ENCODE measurements around the gene SERINC5.

Gene SERINC5

DNA sequence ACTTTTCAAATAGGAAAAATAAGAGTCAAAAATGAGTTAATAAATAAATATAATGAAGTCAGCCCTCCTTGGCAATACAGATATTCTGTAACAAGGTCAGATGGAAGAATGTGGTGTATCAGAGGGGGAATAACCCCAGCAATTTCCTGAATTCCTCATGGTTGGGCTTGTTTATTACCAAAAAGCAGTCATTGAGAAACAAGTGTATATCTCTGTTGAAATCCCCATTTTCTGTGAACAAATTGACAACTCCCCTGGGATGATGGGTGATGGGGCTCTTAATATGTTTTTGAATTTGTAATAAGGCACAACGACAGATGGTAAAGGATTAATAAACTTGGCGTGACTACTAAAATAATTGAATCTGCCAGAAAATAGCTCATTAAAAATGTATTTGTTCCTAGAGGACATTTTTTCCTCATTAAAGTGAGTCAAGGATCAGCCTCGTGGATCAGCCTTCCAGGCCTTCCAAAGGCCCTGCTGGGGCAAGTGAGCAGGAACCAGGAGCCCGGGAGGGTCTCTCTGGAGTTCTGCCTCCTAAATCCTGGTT lies 186.5 kb downstream of the SERINC5 start:
- Histone ChIP-seq H3K36me3 (no peaks in the 10 kb centered on the region), H3K27ac (peak overlapping the region; percentile 73), H3K27me3 (no peaks in the 10 kb centered on the region), H3K9me3 (no peaks in the 10 kb centered on the region), H3K4me3 (ENCODE audit: low read depth in 1 of 2, low read length in 1 of 2) (no peak overlapping the region), H3K4me1 (ENCODE audit: control insufficient read depth in 1 of 2, insufficient read depth in 1 of 2, low read depth in 1 of 2, low read length in 1 of 2) (peaks cover 47 to 49% of the 10 kb centered on the region in 2 experiments)
- TF ChIP-seq CTCF (IDR thresholded peaks at IDR 0.05), result no peak

- H3K9me3 ChIP-seq, result no peaks in the 10 kb centered on the region
- TF ChIP-seq CTCF (IDR thresholded peaks at IDR 0.05), result no peak
- H3K27me3 ChIP-seq, result no peaks in the 10 kb centered on the region
- peak overlapping the region; percentile 73 for H3K27ac ChIP-seq
- H3K4me1 ChIP-seq (ENCODE audit: control insufficient read depth in 1 of 2, insufficient read depth in 1 of 2, low read depth in 1 of 2, low read length in 1 of 2), result peaks cover 47 to 49% of the 10 kb centered on the region in 2 experiments
- H3K4me3 ChIP-seq (ENCODE audit: low read depth in 1 of 2, low read length in 1 of 2), result no peak overlapping the region
- H3K36me3 ChIP-seq, result no peaks in the 10 kb centered on the region
Measured at GRCh38 chr5:80068775-80069174, 187.1 kb downstream of the SERINC5 start.

DNA sequence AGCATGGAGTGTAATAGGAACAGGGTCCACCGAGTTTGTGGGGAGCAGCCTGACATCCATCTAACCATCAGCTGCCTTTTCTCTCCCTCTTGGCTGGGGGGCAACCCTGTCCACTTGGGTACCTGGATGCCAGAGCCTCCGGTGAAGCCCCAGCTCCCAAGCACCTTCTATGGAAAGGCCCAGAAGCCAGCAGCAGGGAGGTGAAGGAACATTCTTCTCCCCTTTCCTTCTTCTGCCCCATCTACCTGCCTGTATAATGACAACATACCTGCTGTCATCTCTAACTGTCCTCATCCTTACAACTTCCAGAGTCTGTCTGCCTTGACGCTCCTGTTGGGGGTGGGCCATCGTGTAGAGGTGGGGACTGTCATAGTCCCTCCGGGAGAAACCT lies 187.6 kb downstream of the SERINC5 start:
- TF ChIP-seq CTCF (IDR thresholded peaks at IDR 0.05), result no peak
- no peak overlapping the region for H3K4me3 ChIP-seq (ENCODE audit: low read depth in 1 of 2, low read length in 1 of 2)
- peaks cover 47 to 49% of the 10 kb centered on the region in 2 experiments for H3K4me1 ChIP-seq (ENCODE audit: control insufficient read depth in 1 of 2, insufficient read depth in 1 of 2, low read depth in 1 of 2, low read length in 1 of 2)
- H3K27me3 ChIP-seq, result no peaks in the 10 kb centered on the region
- H3K27ac ChIP-seq, result peak overlapping the region; percentile 73
- no peaks in the 10 kb centered on the region for H3K36me3 ChIP-seq
- H3K9me3 ChIP-seq, result no peaks in the 10 kb centered on the region

- Histone ChIP-seq H3K27me3 (no peaks in the 10 kb centered on the region), H3K9me3 (no peaks in the 10 kb centered on the region), H3K36me3 (no peaks in the 10 kb centered on the region), H3K4me1 (ENCODE audit: control insufficient read depth in 1 of 2, insufficient read depth in 1 of 2, low read depth in 1 of 2, low read length in 1 of 2) (peaks cover 47 to 49% of the 10 kb centered on the region in 2 experiments), H3K4me3 (ENCODE audit: low read depth in 1 of 2, low read length in 1 of 2) (no peak overlapping the region), H3K27ac (peak overlapping the region; percentile 73)
- TF ChIP-seq CTCF (IDR thresholded peaks at IDR 0.05), result no peak
Measured at GRCh38 chr5:80067531-80068245, 188.2 kb downstream of the SERINC5 start.

GRCh38 chr5:80067016-80067415 lies 188.8 kb downstream of the SERINC5 start:
- Histone ChIP-seq H3K27ac (peak overlapping the region; percentile 73), H3K4me3 (ENCODE audit: low read depth in 1 of 2, low read length in 1 of 2) (peak overlapping the region in 1 of 2 experiments; percentile 3), H3K4me1 (ENCODE audit: control insufficient read depth in 1 of 2, insufficient read depth in 1 of 2, low read depth in 1 of 2, low read length in 1 of 2) (peaks cover 47 to 49% of the 10 kb centered on the region in 2 experiments), H3K36me3 (no peaks in the 10 kb centered on the region), H3K9me3 (no peaks in the 10 kb centered on the region), H3K27me3 (no peaks in the 10 kb centered on the region)
- no peak for TF ChIP-seq CTCF (IDR thresholded peaks at IDR 0.05)
